GM10847 (cell line): ENCODE results near the gene EFCC1.

Source experiments
- POLR2A ChIP-seq: IDR thresholded peaks from 2 replicates; pipeline ENCODE4 v1.6.1; 2011; ENCODE audit not compliant: insufficient read length; ENCODE audit errors: extremely low read depth

EFCC1 gene

GRCh38 chr3:128988286-128988685 is 12.8 kb upstream of the EFCC1 start:
- TF ChIP-seq POLR2A: no peak

DNA sequence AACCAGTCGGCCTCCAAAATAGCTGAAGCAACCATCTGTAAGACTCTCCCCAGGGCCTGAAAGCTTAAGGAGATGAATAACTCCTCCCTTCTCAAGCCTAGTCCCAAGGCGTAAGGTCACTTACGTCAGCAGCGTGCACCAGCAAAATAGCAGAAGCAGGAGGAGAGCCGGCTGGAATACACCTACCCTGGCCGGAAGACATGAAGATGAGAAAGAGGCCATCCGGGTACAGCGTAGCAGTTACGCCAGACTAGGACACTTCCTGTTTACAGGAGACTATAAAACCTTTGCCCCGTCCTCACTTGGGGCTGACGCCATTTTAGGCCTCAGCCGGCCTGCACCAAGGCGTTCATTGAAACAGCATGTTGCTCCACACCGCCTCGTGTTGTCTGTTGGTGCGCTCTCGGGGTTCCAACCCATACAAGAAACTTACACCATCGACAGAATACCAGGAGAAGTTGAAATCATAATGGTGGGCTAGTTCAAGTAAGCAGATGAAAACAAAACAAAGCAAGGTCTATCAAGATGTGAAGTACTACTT is 9.7 kb upstream of the EFCC1 start:
- no peak for TF ChIP-seq POLR2A

DNA sequence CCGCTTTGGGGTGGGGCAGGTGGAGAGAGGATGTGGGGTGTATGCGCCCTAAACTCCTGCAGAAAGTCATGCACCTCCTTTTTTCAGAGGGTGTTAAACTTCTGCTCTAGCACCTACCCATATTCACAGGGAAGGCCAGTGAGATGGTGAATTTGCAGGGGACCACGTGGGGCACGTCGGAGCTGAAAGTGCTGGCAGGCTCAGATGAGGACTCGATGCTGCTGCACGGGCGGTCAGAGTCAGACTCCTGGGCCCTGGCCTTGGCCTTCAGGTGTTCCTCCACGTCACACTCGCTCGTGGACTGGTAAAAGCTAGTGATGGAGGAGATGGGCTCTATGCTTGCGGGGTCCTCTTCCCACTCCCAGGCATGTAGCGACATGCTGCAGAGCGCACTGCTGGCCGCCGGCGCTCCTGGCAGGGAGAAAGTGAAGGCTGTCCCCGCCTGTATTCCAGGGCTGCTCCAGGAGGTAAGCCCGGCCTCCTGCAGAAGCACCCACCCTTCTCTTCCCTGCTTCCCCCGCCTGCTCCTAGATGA is 8.1 kb upstream of the EFCC1 start:
- TF ChIP-seq POLR2A: no peak

DNA sequence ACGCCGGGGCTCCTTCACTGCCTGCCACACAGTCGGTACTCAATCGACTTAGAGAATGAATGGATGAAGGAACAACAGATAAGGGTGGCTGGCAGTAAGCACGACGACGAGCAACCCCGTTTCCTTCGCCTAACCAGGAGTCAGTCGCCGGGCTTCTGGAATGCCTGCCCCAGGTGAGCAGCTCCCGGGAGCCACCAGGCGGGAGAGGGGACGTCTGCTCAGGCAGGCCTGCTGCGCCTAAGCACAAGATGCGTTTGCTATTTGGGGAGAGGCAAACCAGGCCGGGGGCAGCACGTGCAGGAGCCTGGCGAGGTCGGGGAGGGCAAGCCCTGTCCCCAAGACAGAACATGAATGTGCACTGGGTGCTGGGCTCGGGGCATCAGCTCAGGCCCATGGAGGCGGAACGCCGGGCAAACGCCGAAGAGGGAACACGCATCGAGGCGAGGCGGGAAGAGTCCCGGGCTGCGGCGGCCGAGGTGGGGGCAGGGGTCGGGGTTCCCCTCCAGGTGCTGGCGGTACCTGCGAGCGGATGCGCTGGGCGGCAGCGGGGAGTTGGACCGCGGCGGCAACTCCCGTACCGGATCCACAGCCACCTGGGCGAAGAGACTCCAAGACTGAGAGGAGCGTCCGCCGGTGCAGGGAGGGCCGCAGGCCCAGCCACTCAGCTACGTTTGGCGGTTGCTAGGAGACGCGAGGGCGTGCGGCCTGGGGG is 7.5 kb upstream of the EFCC1 start, which contains the start of gene CFAP92:
CFAP92 (minus strand) TSS at position 616 of the 712 bp plus-strand sequence. CDS start 772 bp downstream, outside the sequence.
- TF ChIP-seq POLR2A: no peak

DNA sequence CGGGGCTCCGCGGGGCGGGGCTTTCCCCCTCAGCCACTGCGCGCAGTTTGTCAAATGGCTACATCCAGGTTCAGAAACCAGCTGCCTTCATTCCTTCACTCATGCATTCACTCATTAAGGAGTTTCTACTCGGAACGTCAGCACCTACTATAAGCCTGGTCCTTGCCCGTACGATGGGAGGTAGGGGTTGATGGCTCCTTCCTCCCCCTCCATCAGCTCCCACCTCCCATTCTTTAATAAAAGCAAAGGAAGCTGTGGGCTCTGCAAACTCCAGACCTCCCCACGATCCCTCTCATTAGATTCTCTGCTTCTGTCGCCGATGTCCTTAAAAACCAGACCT is 7.0 kb upstream of the EFCC1 start:
- no peak for TF ChIP-seq POLR2A

DNA sequence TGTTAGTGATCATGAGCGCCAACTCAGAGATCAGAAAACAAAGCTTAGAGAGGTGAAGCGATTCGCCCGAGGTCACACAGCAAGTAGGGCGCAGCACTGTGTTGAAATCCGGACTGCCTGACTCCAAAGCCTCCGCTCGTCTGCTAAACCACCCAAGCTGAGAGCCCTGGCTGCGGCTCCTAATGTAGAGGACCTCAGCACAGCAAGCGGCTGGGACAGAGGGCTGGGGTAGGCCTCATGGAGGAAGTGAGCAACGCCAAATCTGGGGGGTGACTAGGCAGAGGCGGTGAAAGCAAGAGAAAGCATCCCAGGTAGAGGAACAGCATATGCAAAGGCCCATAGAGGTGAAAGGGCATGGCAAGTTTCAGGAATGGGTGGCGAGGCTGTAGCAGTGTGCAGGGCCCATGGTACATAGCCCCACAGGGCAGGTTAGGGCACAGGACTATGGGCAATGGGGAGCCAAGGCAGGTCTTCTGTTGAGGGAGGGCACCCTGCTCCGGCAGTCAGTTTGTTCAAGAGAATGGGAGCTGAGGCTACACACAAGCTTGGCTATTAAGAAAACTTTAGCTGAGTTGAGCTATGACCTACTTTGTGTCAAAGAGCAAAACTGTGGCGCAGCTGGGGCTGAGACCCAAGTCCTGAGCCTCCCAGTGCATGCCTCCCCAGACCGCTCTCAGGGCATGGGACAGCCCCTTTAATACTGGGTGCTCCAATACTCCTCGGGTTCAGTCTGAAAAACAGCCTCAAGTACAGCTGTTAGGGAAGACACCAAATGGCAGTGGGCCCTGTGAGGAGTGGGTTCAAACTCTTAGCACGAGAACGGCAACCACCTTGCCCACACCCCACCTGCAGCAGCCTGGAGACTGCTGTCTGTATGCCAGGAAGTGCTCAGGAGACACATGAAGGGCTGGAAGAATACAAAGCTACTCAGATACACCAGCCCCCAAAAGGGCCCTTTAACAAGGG is 6.2 kb upstream of the EFCC1 start:
- no peak for TF ChIP-seq POLR2A

- TF ChIP-seq POLR2A: no peak
Measured at GRCh38 chr3:128995737-128996136, 5.4 kb upstream of the EFCC1 start.

- TF ChIP-seq POLR2A: no peak
Measured at GRCh38 chr3:128996200-128996599, 4.9 kb upstream of the EFCC1 start.

DNA sequence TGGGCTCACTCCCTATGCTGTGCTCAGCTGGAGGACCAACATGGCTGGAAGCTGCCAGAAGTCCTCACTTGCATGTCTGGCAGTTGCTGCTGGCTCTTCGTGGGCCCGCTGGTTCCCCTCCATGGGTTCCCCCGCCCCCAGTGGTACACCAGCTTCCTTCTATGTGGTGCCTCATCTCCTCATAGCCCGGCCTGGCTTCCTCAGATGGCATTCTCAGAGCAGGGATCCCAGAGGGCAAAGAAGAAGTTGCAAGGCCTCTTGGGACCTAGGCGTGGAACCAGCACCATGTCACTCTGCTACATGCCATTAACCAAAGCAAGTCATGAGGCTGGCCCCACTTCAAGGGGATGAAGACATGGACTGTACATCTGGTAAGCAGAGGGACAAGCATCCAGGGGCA is 4.4 kb upstream of the EFCC1 start:
- TF ChIP-seq POLR2A: no peak

DNA sequence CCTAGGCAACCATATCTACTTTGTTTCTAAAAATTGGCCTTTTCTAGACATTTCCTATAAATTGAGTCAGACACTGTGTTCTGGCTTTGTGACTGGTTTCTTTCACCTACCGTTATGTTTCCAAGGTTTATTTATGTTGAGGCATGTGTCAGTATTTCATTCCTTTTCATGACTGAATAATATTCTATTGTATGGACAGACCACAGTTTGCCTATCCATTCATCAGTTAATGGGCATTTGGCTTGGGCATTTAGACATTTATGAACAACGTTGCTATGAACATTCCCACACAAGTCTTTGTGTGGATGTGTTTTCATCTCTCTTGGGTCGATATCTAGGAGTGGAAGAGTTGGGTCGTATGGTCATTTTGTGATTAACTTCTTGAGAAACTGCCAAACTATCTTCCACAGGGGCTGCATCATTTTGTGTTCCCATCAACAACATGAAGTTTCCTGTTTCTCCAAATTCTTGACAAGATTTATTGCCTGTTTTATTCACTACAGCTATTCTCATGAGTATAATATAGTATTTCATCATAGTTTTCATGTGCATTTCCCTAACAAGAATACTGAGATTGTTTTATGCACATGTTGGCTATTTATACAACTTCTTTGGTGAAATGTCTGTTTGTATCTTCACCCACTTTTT is 3.5 kb upstream of the EFCC1 start:
- no peak for TF ChIP-seq POLR2A

GRCh38 chr3:128998561-128998960 is 2.5 kb upstream of the EFCC1 start:
- no peak for TF ChIP-seq POLR2A

DNA sequence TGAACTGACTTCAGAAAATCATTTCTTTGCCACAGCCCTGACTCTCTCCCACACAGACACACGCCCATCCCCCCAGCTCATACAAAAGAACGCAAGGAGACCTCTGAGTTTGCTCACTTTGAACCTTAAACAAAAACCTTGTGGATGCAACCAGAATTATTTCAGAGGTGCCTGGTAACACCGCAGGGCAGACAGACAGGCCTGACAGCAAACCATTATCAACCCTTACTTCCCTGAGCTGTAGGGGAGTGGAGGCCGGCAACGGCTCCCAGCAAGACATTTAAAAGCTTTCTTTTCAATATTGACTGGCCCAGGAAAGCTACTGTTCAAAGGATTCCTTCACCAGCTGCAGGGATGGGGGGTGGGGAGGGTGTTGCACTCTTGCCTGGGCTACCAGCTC is 2.0 kb upstream of the EFCC1 start:
- no peak for TF ChIP-seq POLR2A

- no peak for TF ChIP-seq POLR2A
Measured at GRCh38 chr3:129000742-129001100, 383 bp upstream of the EFCC1 start.

- no peak for TF ChIP-seq POLR2A
Measured at GRCh38 chr3:129001806-129002572, 885 bp downstream of the EFCC1 start.
